ENCODE measurements around the gene CLCN5.

CLCN5 gene

GRCh38 chrX:50054147-50054546, 131.8 kb downstream of the CLCN5 start:
- H3K4me3 ChIP-seq (ENCODE audit: low read depth, low read length): no peak overlapping the region
- H3K36me3 ChIP-seq (replicated peaks): no peaks in the 10 kb centered on the region
- H3K27me3 ChIP-seq (replicated peaks): no peaks in the 10 kb centered on the region
- no peak for DNase-seq
- H3K27ac ChIP-seq: no peak overlapping the region
- in situ Hi-C loops (cut with HindIII; ENCODE audit: low pct_ligation_motif_present, low sequenced_read_pairs): no loop called here
- TF ChIP-seq, protein P1, sequence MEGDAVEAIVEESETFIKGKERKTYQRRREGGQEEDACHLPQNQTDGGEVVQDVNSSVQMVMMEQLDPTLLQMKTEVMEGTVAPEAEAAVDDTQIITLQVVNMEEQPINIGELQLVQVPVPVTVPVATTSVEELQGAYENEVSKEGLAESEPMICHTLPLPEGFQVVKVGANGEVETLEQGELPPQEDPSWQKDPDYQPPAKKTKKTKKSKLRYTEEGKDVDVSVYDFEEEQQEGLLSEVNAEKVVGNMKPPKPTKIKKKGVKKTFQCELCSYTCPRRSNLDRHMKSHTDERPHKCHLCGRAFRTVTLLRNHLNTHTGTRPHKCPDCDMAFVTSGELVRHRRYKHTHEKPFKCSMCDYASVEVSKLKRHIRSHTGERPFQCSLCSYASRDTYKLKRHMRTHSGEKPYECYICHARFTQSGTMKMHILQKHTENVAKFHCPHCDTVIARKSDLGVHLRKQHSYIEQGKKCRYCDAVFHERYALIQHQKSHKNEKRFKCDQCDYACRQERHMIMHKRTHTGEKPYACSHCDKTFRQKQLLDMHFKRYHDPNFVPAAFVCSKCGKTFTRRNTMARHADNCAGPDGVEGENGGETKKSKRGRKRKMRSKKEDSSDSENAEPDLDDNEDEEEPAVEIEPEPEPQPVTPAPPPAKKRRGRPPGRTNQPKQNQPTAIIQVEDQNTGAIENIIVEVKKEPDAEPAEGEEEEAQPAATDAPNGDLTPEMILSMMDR (IDR thresholded peaks at IDR 0.05; ENCODE audit: low read depth, low read length, missing control alignments): no peak

GRCh38 chrX:50066318-50066937, 144.0 kb downstream of the CLCN5 start:
- in situ Hi-C loops (cut with HindIII; ENCODE audit: low pct_ligation_motif_present, low sequenced_read_pairs): no loop called here
- no peaks in the 10 kb centered on the region for H3K27me3 ChIP-seq (replicated peaks)
- no peak overlapping the region for H3K27ac ChIP-seq
- TF ChIP-seq, protein P1 (IDR thresholded peaks at IDR 0.05; ENCODE audit: low read depth, low read length, missing control alignments): no peak
- DNase-seq: no peak
- H3K36me3 ChIP-seq (replicated peaks): no peaks in the 10 kb centered on the region
- H3K4me3 ChIP-seq (ENCODE audit: low read depth, low read length): no peak overlapping the region

DNA sequence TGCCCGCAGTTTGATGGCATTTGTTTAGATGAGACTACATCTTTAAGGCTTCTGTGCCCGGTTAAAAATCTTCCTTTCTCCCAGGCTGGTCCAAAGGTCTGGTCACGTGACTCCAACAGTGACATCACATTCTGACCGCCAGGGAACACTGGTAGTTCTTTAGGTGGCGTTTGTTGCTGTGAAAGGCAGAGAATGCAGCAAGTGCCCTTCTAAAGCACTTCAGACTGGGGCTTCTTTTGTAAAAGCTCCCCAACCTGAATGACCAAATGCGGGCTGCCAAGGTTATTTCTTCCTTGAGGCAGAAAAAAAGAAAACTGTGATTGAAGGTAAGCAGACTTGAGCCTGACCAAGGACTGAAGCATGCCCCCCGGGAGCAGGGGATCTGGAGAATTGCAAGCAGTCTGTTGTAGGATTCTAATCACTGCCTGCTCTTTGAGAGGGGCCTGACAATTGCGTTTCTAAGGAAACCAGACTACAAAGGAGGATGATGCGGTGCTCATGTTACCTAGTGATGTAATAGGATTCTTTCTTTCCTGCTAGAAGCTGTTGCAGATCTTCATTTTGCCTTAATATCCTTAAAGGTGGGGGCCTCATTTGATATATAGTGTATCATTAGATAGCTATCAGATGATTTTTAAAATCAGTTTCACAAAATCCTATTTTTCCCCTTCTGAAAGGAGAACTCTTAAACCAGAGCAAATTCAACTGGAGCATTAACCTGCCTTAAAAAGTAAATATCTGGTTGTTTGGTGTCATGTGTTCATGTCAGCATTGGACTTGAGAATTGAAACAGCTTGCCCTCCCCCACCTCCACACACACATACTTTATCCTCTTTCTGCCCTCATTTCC, 145.3 kb downstream of the CLCN5 start:
- H3K36me3 ChIP-seq (replicated peaks): no peaks in the 10 kb centered on the region
- H3K27ac ChIP-seq: peak overlapping the region; percentile 32
- TF ChIP-seq, protein P1 (IDR thresholded peaks at IDR 0.05; ENCODE audit: low read depth, low read length, missing control alignments): no peak
- in situ Hi-C loops (cut with HindIII; ENCODE audit: low pct_ligation_motif_present, low sequenced_read_pairs): no loop called here
- H3K27me3 ChIP-seq (replicated peaks): no peaks in the 10 kb centered on the region
- peak; percentile 40 for DNase-seq
- H3K4me3 ChIP-seq (ENCODE audit: low read depth, low read length): peak overlapping the region; percentile 5

DNA sequence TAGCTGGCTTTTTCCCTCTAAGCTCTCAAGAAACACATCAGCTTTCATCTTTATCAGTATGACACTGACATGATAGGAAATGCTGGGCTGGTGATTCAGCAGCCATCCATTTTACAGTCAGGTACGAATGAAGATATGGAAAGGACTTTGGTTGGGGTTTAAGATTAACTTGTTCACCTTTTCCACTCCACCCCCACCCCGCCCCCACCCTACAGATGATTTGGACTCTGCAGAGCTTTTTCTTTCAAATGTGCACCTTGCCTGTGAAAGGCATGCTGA, 145.8 kb downstream of the CLCN5 start:
- in situ Hi-C loops (cut with HindIII; ENCODE audit: low pct_ligation_motif_present, low sequenced_read_pairs): no loop called here
- Histone ChIP-seq H3K27ac (no peak overlapping the region), H3K4me3 (ENCODE audit: low read depth, low read length) (no peak overlapping the region)

DNA sequence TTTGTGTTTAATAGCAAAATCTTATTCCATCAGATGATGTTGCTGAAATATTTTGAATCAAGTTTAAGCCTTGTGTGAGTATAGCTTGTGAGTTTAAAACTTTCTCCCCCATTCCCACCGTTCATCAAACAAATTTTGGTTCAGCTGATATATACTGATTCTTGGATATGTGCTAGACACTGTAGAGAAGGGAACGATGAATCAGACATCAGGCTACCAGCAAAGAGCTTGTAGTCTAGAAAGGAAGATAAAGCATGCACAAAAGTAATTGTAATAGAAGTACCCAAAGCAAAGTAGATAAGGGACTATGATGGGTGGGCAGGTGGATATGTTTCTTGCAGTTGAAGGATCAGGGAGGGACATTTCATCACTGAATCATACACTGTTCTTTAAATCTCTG, 146.5 kb downstream of the CLCN5 start:
- no peak for DNase-seq
- TF ChIP-seq, protein P1 (IDR thresholded peaks at IDR 0.05; ENCODE audit: low read depth, low read length, missing control alignments): no peak
- Histone ChIP-seq H3K4me3 (ENCODE audit: low read depth, low read length) (no peak overlapping the region), H3K36me3 (replicated peaks) (no peaks in the 10 kb centered on the region), H3K27me3 (replicated peaks) (no peaks in the 10 kb centered on the region), H3K27ac (no peak overlapping the region)
- in situ Hi-C loops (cut with HindIII; ENCODE audit: low pct_ligation_motif_present, low sequenced_read_pairs): no loop called here

More for the DNA sequence above, 145.8 kb downstream of the CLCN5 start:
- H3K36me3 ChIP-seq (replicated peaks): no peaks in the 10 kb centered on the region
- peak; percentile 16 for DNase-seq
- TF ChIP-seq, protein P1 (IDR thresholded peaks at IDR 0.05; ENCODE audit: low read depth, low read length, missing control alignments): no peak
- no peaks in the 10 kb centered on the region for H3K27me3 ChIP-seq (replicated peaks)
